Measurements from ENCODE around the gene RETREG2. TPM values are rescaled to one million over a fixed set of nuclear protein-coding genes. Genes with fewer than 3 reads are reported as not detected.

Gene RETREG2
- total RNA-seq, 1 experiment from 2014 or later, result 59.5 TPM

- DNase-seq, result no peak
- TF ChIP-seq, protein P1, sequence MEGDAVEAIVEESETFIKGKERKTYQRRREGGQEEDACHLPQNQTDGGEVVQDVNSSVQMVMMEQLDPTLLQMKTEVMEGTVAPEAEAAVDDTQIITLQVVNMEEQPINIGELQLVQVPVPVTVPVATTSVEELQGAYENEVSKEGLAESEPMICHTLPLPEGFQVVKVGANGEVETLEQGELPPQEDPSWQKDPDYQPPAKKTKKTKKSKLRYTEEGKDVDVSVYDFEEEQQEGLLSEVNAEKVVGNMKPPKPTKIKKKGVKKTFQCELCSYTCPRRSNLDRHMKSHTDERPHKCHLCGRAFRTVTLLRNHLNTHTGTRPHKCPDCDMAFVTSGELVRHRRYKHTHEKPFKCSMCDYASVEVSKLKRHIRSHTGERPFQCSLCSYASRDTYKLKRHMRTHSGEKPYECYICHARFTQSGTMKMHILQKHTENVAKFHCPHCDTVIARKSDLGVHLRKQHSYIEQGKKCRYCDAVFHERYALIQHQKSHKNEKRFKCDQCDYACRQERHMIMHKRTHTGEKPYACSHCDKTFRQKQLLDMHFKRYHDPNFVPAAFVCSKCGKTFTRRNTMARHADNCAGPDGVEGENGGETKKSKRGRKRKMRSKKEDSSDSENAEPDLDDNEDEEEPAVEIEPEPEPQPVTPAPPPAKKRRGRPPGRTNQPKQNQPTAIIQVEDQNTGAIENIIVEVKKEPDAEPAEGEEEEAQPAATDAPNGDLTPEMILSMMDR (IDR thresholded peaks at IDR 0.05; ENCODE audit: insufficient read depth in 1 of 2, low read depth in 1 of 2, low read length in 1 of 2, severe bottlenecking in 1 of 2, unreplicated experiment in 1 of 2), result no peak
- Mint-ChIP-seq H3K4me3 (ENCODE audit: unreplicated experiment) (no peak overlapping the region), H3K27me3 (ENCODE audit: insufficient read depth, unreplicated experiment) (no peaks in the 10 kb centered on the region), H3K27ac (ENCODE audit: unreplicated experiment) (peak overlapping the region; percentile 27), H3K9me3 (ENCODE audit: unreplicated experiment) (no peaks in the 10 kb centered on the region), H3K36me3 (ENCODE audit: insufficient read depth, unreplicated experiment) (peaks cover 14% of the 10 kb centered on the region), H3K4me1 (ENCODE audit: low read depth, unreplicated experiment) (peaks cover 17% of the 10 kb centered on the region)
- Histone ChIP-seq H3K36me3 (ENCODE audit: control insufficient read depth, insufficient read depth, low read length) (peaks cover 4% of the 10 kb centered on the region; the same call in 1 of the 2 replicates), H3K9me3 (no peaks in the 10 kb centered on the region), H3K27me3 (replicated peaks; ENCODE audit: control insufficient read depth, insufficient read depth, low read length) (no peaks in the 10 kb centered on the region), H3K4me3 (ENCODE audit: low read depth, low read length) (no peak overlapping the region), H3K4me1 (peaks cover 15% of the 10 kb centered on the region)
- intact Hi-C loops (cut with micrococcal nuclease; ENCODE audit: unreplicated experiment), result no loop called here
- no TSS peak for BruUV-seq (replicated peaks)
- CTCF ChIA-PET, result no interaction called here
- POLR2A ChIA-PET, result no interaction called here
Observed at GRCh38 chr2:219167997-219168396, 10.1 kb upstream of the RETREG2 start.

GRCh38 chr2:219168526-219168925 is 9.5 kb upstream of the RETREG2 start:
- H3K4me3 Mint-ChIP-seq (ENCODE audit: unreplicated experiment), result no peak overlapping the region
- H3K4me1 Mint-ChIP-seq (ENCODE audit: low read depth, unreplicated experiment), result peaks cover 17% of the 10 kb centered on the region
- H3K36me3 Mint-ChIP-seq (ENCODE audit: insufficient read depth, unreplicated experiment), result peaks cover 11% of the 10 kb centered on the region
- Histone ChIP-seq H3K4me3 (ENCODE audit: low read depth, low read length) (no peak overlapping the region), H3K4me1 (peaks cover 15% of the 10 kb centered on the region), H3K27me3 (replicated peaks; ENCODE audit: control insufficient read depth, insufficient read depth, low read length) (no peaks in the 10 kb centered on the region), H3K36me3 (ENCODE audit: control insufficient read depth, insufficient read depth, low read length) (peaks cover 4% of the 10 kb centered on the region; the same call in 1 of the 2 replicates), H3K9me3 (no peaks in the 10 kb centered on the region)
- intact Hi-C loops (cut with micrococcal nuclease; ENCODE audit: unreplicated experiment), result no loop called here
- H3K27me3 Mint-ChIP-seq (ENCODE audit: insufficient read depth, unreplicated experiment), result no peaks in the 10 kb centered on the region
- no peak for DNase-seq
- CTCF ChIA-PET, result no interaction called here
- H3K9me3 Mint-ChIP-seq (ENCODE audit: unreplicated experiment), result no peaks in the 10 kb centered on the region
- H3K27ac Mint-ChIP-seq (ENCODE audit: unreplicated experiment), result peak overlapping the region; percentile 27
- TF ChIP-seq, protein P1 (IDR thresholded peaks at IDR 0.05; ENCODE audit: insufficient read depth in 1 of 2, low read depth in 1 of 2, low read length in 1 of 2, severe bottlenecking in 1 of 2, unreplicated experiment in 1 of 2), result no peak
- POLR2A ChIA-PET, result no interaction called here
- no TSS peak for BruUV-seq (replicated peaks)

GRCh38 chr2:219168932-219169331 is 9.1 kb upstream of the RETREG2 start:
- H3K9me3 ChIP-seq, result no peaks in the 10 kb centered on the region
- Mint-ChIP-seq H3K9me3 (ENCODE audit: unreplicated experiment) (no peaks in the 10 kb centered on the region), H3K4me3 (ENCODE audit: unreplicated experiment) (no peak overlapping the region), H3K27ac (ENCODE audit: unreplicated experiment) (no peak overlapping the region), H3K27me3 (ENCODE audit: insufficient read depth, unreplicated experiment) (no peaks in the 10 kb centered on the region), H3K4me1 (ENCODE audit: low read depth, unreplicated experiment) (peaks cover 20% of the 10 kb centered on the region), H3K36me3 (ENCODE audit: insufficient read depth, unreplicated experiment) (peaks cover 11% of the 10 kb centered on the region)
- intact Hi-C loops (cut with micrococcal nuclease; ENCODE audit: unreplicated experiment), result no loop called here
- no peak overlapping the region; the same call in 1 of the 2 replicates for H3K4me3 ChIP-seq (ENCODE audit: low read depth, low read length)
- H3K4me1 ChIP-seq, result peaks cover 15% of the 10 kb centered on the region
- BruUV-seq (replicated peaks), result no TSS peak
- ChIA-PET POLR2A (no interaction called here), CTCF (no interaction called here)
- H3K36me3 ChIP-seq (ENCODE audit: control insufficient read depth, insufficient read depth, low read length), result peaks cover 5% of the 10 kb centered on the region; the same call in 1 of the 2 replicates
- TF ChIP-seq, protein P1 (IDR thresholded peaks at IDR 0.05; ENCODE audit: insufficient read depth in 1 of 2, low read depth in 1 of 2, low read length in 1 of 2, severe bottlenecking in 1 of 2, unreplicated experiment in 1 of 2), result no peak
- H3K27me3 ChIP-seq (replicated peaks; ENCODE audit: control insufficient read depth, insufficient read depth, low read length), result no peaks in the 10 kb centered on the region
- no peak for DNase-seq
